ENCODE results near the gene ERP44.
"Not testable (repeated sequence)": the region's sequence is repeated elsewhere in the genome, so short reads cannot be mapped to it uniquely, and the experiment has no call there.

Gene ERP44

DNA sequence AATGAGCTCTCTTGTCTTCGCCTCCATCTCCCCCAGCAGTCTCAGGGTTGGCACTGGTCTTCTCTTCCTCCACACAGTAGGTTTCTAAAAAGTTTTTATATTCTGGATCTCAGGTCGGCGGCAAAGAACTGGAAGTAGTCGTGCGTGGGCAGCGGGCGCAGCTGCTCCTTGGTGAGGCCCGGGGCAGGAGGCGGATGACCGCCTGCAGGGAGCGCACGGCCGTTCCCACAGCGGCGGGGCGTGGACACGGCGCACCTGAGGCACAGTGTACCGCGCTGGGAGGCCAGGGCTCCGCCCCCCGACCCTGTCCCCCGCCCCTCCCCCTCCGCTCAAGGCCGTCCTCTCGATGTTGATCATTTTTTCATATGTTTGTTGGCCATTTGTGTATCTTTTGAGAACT, 99.9 kb downstream of the ERP44 start:
- DNase-seq = no peak

DNA sequence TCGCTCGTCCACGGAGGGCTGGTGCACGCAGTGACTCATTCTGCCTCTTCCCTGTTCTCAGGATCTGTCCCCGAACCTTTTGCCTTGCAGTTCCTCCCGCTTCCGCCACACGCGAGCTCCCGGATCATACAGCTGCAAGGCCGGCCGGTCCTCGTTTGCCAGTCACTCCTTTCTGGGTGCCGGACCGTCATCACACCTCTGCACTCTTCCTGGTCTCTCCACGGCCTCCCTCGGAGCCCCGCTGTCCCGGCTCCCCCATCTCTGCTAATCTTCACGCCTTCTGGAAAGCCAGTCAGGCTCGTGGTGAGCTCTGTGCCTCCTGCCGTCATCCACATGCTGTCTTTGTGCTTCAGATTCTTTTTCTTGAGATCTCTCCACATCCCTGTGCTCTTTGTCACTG, 100.5 kb downstream of the ERP44 start:
- no peak for DNase-seq

DNA sequence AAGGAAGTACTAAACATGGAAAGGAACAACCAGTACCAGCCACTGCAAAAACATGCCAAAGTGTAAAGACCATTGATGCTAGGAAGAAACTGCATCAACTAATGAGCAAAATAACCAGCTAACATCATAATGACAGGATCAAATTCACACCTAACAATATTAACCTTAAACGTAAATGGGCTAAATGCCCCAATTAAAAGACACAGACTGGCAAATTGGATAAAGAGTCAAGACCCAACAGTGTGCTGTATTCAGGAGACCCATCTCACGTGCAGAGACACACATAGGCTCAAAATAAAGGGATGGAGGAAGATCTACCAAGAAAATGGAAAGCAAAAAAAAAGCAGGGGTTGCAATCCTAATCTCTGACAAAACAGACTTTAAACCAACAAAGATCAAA, 108.3 kb downstream of the ERP44 start:
- not testable (repeated sequence) for DNase-seq

DNA sequence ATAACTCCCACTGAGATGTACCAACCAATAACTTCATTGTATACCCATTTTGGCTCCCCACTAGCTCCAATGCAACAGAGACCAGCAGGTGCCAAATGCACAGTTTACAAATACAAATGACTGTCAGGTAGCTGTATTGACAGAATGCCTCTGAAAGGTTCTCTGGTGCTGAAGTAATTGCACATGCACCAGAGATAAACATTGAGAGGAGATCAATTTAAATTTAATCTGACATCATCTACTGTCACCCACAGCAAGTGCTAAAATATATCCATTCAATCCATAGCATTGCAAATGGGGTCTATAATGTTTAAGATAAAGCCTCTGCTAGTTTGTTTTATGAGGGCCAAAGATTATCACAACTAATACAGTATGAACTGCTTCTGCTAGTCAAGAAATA, 112.2 kb downstream of the ERP44 start:
- no peak for DNase-seq

DNA sequence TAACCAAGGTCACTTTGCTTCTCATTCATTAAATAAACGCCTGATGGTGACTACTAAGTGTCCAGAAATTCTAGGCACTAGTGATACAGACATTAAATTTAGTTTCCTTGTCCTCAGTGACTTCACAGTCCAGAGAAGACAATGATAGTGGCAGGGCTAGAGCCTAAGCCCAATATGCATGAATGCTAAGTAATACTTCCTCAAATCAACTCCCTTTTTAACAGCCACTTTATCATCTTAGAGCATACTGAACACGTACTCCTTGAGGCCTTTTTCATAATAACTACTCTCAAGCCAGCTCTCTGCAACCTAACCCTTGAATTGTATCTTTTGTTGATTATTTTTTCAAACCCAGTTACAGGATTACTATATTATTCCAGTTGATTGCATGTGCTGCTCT, 118.2 kb downstream of the ERP44 start:
- DNase-seq = no peak

DNA sequence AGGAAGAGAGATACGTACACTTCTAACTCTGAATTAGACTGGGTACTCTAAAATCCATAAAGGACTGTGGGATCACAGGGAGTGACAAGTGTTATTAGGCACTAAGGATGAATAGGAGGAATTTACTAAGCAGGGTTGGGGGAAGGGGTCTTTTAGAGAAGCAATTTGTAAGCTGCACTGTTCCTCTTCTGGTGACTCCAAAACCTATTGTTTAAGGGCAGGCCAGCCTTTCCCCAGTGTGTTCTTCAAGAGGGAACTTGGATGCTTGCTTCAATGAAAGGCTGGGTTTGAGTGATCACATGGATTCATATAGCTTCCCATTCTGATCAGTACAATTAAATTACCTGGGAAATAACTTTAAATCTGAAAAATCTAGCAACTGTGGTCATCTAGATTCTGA, 120.6 kb downstream of the ERP44 start:
- no peak for DNase-seq

DNA sequence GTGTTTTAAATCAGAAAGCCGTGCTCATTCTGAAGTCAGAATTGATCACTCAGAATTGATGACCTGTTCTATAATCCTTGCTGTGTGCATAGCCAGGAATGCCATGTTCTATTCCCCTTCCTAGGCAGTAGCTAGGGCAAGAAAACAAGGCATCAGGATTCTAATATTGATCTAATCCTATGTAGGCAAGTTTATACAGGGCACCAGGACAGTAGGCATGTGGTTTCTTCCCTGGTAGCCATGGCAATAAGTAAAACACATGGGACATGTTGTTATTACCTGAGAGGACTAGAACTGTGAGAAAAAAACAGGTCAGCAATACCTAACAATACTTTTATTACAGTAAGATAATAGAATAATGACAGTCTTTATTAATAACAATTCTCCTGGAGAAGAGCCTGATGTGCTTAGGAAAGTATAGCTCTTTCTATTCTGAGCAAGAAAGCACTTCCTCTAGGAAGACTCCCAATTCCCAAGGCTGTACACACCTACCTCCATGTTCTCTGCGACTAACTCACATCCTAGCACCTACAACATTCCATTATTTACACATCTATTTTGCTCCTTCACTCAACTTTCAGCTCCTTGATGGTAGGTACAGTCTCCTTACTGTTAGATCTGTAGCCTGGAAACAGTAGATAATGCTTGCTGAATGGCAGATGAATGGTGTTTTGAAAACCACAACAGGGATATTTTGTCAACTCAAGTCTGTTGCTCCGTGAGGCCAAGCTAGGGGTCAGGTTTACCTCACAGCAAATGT, 121.6 kb downstream of the ERP44 start:
- DNase-seq = no peak

DNA sequence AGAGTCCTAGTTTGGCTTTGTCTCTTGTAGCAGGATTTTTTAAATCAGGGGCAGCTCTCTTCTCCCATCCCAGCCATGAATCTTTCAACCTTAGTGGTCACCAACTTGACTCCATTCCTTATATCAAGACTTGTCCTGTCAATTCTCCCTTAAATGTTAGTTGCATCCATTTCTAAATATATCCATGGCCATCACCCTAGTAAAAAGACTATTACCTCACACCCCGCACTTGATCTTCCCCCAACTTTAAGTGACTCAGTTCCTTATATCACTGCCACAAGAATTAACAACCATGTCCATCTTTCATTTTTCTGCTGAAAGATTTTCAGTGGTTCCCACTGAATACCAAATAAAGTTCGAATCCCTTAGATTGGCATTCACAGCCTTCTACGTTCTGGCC, 125.3 kb downstream of the ERP44 start:
- no peak for DNase-seq

DNA sequence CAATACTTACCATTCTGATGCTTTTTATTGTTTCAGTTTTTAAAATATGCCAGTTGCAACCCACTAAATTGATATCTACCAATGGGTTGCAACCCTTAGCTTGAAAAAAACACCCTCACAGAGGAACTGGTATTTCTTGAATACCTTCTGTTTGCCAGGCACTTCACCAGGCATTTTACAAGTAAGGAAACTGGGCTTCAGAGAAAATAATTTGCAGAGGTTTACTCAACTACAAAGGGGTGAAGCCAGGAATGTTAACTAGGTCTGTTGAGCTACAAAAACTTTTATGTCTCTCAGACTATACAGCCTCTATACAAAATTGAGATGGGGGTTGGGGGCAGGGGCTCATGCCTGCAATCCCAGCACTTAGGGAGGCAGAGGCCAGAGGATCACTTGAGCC, 127.4 kb downstream of the ERP44 start:
- no peak for DNase-seq

DNA sequence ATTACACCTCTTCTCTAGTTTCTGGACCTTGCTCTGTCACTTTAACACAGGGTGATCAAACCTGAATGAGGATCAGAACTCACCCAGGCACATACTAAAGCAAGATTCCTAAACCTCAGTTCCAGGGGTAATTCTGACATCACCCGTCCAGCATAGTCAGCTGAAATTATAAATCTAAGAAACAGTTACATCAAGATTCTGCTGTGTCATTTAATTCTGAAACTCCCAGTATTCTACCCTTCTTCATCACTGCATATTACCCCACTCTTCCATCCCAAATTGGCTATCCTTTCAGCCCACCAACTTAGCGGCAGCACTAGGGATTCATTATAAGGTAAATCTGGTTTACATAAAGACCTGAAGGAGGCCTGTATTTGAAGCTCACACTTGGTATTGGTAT, 128.3 kb downstream of the ERP44 start:
- no peak for DNase-seq

DNA sequence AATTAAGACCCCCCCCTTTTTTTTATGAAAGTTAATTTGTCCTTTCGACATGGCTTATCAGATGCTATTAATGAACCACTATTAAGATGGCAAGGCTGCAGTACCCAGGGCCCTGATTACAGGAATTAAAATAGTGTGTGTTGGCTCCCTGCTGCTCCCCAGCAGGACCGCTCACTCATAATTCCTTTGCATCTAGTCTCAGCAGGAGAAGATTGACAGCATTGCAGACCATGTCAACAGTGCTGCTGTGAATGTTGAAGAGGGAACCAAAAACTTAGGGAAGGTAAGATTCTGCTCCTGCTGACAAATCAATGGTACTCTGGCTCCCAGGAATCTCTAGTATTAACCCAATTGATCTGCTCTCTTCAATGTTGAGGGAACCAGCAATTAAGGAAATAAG, 131.3 kb downstream of the ERP44 start:
- DNase-seq = no peak

DNA sequence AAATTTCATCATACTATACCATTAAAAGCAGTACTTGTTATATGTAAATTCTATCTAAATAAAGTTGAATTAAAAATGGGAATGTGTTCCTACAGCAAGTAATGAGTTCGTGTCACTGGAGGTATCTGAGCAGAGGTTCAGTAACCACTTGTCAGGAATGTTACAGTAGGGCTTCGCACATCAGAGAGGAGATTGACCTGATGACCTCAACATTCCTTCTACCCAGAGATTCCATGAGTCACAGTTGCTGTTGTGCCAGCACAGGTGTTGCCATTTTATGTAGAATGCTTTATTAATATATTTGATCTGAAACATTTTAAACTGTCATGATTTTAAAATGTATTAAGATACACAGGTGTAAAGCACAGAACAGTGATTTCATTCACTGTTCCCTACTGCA, 132.1 kb downstream of the ERP44 start:
- no peak for DNase-seq

DNA sequence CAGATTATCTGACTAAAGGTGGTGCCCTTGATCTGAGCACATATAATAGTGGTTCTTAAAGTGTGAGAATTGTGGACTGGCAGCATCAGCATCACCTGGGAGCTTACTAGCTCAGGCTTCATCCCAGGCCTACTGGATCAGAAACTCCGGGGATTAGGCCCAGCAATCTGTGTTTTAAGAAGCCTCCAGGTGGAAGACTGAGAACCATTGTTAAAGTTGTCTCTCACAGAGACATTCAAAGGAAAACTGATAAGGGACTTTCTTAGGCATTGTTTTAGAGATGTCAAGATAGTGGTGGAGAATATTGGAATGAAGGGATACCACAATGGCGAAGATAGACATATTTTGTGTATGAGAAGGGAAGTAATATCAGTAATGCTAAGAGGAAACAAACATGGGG, 132.8 kb downstream of the ERP44 start:
- no peak for DNase-seq

DNA sequence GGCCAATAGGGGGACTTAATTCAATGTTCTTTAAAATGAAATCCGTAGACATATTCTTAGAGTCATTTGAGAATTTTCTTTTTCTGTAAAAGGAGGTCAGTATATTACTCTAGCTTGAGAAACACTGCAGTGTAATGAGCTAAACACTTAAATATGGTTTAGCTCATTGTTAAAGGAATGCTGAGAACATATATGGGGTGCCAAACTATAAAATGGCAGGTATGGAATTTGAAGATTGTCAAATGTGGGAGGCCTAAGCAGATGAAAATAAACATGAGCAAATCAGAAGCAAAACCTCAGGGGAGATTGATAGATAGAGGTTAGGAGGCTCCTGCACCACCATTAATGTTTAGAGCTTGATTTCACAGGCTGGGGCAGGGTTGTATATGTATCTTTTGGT, 134.5 kb downstream of the ERP44 start:
- no peak for DNase-seq

DNA sequence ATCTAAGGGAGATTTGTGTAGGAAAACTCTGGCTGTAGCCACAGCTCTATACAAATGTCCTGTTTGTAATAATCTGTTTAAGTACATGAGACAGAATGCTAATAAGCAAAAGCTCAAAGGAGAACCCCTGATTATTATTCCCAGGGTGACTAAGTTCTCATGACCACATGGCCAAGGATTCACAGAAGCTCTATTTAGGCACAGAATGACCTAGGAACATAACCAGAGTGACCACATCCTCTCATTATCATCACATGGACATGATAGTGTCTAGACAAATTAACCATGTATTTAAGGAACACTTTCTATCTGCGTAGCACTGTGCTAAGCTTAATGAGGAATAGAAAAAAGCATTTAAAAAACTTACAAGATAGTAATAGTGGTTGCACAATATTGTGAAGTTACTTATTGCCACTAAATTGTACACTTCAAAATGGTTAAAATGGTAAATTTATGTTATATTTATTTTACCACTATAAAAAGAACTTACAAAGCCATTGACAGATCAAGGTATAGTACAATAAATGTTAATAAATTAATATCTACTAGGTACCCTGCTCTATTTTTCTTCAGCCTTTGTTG, 136.0 kb downstream of the ERP44 start:
- no peak for DNase-seq

DNA sequence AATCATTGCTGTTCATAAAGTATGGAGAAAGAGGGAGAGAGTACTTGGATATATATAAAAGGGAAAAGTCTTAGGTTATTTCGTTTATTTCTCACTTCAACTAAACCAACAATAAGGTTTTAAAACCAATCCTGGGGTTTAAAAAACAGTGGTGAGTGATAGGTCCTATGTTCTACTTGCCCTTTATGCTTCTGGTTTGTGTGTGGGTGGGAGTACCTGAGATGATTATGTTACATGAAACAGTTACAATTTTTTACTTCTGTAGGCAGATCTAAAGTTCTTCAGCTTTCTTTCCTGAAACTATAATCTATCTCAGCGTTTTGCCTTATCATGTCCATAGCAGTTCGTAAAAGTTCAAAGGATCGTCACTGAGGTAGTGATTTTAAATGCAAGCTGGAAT, 143.2 kb downstream of the ERP44 start:
- no peak for DNase-seq

DNA sequence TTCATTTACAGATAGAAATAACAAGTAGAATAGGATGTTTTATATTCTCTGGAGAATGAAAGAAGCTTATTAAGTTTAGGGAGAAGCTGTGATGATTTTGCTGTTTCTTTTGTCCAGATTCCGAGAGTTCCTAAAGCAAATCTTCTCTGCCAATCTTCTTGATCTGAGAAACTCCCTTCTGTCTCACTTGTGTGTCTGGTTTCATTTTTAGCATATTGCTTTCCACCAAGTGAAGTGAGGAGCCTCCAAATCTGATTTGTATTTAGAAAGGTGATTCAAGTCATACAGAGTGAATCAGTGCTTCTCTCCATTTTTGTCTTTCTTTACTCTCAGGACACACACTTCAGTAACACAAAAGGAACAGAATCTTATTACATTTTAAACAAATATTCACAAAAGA, 144.0 kb downstream of the ERP44 start:
- DNase-seq = no peak

DNA sequence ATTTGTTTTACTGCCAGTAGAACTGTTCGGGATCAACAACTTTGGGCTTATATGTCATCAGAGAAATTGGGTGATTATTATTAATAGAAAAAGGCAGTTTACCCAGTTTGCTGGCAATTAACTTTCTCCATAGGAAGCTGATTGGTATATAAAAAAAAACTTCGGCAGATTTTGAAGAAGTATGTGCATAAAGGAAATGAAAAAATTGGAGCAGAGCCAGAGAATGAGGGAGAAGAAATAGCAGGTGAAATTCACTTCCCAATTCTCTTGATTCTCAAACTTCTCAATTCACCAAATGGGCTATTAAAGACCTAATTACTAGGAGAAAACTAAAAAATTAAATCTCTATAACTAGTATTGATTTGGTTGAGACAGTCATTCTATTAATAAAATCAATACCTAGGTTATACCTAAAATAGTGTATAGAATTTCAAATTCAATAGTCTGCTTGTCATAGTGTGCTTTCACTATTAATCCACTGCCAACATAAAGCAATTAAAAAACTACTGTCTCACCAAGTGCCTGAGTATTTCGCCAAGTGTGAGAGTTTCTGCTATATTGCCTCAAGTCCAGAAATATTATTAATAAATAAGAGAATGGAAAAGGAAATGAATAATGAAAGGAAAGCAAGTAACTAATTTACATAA, 144.8 kb downstream of the ERP44 start:
- no peak for DNase-seq

DNA sequence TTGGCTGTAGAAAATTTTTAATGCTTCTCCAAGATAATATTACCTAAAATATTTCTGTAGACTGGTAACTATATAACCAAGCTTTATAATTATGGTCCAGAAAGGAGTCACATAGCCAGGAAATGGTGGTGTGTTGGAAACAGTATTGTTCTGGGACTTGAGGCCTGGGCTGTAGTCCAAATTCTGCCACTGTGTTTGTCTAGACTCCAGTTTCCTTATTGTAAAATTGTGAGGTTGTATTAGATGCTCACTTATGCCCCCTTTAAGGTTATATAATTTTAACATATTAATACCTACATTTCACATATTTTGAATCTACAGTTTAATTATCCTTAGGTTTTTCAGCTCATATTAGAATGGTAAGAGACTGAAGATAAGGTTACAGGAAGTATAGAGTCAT, 149.9 kb downstream of the ERP44 start:
- DNase-seq = no peak

DNA sequence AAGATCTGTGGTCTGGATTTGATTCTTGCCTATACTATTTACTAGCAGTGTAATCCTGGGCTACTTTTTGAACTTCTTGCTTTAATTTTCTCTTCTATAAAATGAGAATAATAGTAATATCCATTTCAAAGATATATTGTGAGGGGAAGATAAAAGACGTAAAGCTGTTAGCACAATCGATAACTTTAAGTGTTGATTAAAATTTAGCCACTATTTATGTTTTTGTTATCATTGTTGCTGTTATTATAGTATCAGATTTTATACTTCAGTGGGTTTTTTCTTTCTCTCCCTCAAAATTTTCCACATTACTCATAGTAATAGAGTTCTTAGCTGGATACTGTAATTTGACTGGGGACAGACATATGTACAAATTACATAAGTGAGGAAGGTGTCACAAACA, 150.3 kb downstream of the ERP44 start:
- no peak for DNase-seq

DNA sequence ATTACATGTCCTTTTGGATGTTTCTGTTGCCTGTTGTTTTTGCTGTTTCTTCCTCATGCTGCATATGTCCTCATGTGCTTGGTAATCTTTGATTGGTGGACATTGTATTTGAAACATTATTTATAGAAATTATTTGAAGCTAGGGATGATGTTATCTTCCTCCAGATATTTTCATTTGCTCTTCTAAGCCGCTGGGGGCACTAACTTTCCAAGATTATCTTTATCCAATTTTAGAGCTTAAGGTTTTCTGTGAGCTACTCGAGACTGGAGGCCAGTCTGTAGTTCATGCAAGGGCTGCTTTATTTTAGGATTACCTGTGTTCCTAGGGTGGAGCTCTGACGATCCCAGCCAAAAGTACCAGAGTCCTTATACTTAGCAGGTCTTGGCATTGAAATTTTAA, 151.4 kb downstream of the ERP44 start:
- no peak for DNase-seq

DNA sequence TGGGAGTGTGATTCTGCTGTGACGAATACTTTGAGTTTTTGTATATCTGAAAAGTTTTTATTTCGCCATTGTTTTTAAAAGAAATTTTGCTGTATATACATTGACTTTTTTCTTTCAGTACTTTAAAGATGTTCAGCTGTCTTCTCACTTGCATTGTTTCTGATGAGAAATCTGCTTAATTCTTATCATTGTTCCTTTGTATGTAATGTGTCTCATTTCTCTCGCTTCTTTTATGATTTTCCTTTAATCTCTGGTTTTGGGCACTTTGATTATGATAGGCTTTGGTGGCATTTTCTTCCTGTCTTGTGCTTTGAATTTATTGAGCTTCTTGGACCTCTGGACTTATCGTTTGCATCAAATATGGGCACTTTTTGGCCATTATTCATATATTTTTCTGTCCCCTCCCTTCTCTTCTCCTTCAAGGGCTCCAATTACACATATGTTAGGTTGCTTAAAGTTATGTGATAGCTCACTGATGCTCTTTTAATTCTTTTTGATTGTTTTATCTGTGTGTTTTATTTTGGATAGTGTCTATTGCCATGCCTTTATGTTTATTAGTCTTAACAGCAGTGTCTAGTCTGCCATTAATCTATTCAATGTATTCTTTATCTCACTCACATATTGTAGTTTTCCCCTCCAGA, 161.7 kb downstream of the ERP44 start:
- DNase-seq = no peak

DNA sequence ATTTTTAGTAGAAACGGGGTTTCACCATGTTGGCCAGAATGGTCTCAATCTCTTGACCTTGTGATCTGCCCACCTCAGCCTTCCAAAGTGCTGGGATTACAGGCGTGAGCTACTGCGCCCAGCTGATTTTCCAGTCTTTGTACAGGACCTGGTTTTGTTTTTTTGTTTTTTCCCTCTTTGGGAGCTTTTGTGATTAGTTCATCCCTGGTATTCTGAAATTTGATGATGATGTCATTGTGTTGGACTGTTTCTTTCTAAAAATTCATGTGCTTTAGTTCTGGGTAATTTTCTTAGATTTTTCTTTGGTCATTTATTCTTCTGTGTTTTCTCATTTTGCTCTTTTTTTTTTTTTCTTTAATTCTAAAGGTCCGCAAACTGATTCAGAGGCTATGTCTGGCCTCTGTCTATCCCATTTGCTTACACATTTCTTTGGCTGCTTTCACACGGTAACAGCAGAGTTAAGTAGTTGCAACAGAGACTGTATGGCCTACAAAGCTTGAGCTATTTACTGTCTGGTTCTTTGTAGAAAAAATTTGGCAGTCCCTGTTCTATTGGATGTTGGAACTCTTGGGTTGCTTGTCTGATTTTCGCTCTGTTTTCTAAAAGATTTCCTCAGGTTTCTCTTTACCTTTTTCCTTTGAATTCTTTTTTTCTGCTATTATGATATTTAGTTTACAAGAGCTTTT, 167.5 kb downstream of the ERP44 start:
- DNase-seq = no peak

DNA sequence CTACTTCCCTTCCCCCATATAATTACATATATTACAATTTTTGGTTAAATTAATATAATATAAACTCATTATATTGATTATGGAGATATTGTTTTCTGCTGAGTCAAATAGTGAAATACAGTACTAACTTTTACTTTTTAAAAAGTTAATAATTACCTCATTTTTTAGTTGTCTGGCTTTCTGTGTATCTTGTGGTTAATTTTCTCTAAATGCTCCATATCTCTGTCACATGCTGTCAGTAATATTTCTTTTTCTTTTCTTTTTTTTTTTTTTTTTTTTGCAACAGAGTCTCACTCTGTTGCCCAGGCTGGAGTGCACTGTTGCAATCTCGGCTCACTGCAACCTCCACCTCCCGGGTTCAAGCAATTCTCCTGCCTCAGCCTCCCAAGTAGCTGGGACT, 169.1 kb downstream of the ERP44 start:
- DNase-seq = no peak
